Glutamatergic neuron (in vitro differentiated cells): ENCODE results near the gene ERP27. TPM values are rescaled to one million over a fixed set of nuclear protein-coding genes. Genes with fewer than 3 reads are reported as not detected.

Experiments
- DNase-seq: peaks from one replicate; pipeline ENCODE4 v3.0.0; 2022
- H3K27ac Mint-ChIP-seq: one replicate; pipeline ENCODE4 v1.8.0; 2020; ENCODE audit warnings: mild to moderate bottlenecking, mixed read lengths, inconsistent platforms; ENCODE audit not compliant: unreplicated experiment
- H3K27me3 Mint-ChIP-seq: one replicate; pipeline ENCODE4 v1.8.0; 2020; ENCODE audit warnings: mild to moderate bottlenecking, moderate library complexity, mixed read lengths, inconsistent platforms; ENCODE audit not compliant: unreplicated experiment
- H3K36me3 Mint-ChIP-seq: one replicate; pipeline ENCODE4 v1.8.0; 2020; ENCODE audit warnings: mild to moderate bottlenecking, mixed read lengths, inconsistent platforms; ENCODE audit not compliant: unreplicated experiment
- H3K4me1 Mint-ChIP-seq: one replicate; pipeline ENCODE4 v1.8.0; 2020; ENCODE audit warnings: mild to moderate bottlenecking, low read depth, mixed read lengths, inconsistent platforms; ENCODE audit not compliant: unreplicated experiment
- H3K4me3 Mint-ChIP-seq: one replicate; pipeline ENCODE4 v1.8.0; 2020; ENCODE audit warnings: mild to moderate bottlenecking, mixed read lengths, inconsistent platforms; ENCODE audit not compliant: unreplicated experiment
- H3K9me3 Mint-ChIP-seq: one replicate; pipeline ENCODE4 v1.8.0; 2020; ENCODE audit warnings: mild to moderate bottlenecking, moderate library complexity, mixed read lengths, inconsistent platforms; ENCODE audit not compliant: unreplicated experiment
- total RNA-seq: library from RNA; stranded (reverse); fragmentation: NEBNext Ultra II Directional; extraction: Animal tissue kit (Norgen Biotek cat#: 25700); gene quantifications from one replicate; pipeline ENCODE4 v1.2.1, GENCODE V29; 2021; ENCODE audit not compliant: unreplicated experiment
- TF ChIP-seq, protein P1 (sequence below): fragments of 200-600 bp; sonication (generic); IDR thresholded peaks from one replicate; pipeline ENCODE4 v1.5.0; 2021; ENCODE audit not compliant: partially characterized antibody, unreplicated experiment

The ERP27 gene
- total RNA-seq, 1 donor from 2014 or later, result not detected

- H3K9me3 Mint-ChIP-seq, result no peaks in the 10 kb centered on the region
- TF ChIP-seq, protein P1, sequence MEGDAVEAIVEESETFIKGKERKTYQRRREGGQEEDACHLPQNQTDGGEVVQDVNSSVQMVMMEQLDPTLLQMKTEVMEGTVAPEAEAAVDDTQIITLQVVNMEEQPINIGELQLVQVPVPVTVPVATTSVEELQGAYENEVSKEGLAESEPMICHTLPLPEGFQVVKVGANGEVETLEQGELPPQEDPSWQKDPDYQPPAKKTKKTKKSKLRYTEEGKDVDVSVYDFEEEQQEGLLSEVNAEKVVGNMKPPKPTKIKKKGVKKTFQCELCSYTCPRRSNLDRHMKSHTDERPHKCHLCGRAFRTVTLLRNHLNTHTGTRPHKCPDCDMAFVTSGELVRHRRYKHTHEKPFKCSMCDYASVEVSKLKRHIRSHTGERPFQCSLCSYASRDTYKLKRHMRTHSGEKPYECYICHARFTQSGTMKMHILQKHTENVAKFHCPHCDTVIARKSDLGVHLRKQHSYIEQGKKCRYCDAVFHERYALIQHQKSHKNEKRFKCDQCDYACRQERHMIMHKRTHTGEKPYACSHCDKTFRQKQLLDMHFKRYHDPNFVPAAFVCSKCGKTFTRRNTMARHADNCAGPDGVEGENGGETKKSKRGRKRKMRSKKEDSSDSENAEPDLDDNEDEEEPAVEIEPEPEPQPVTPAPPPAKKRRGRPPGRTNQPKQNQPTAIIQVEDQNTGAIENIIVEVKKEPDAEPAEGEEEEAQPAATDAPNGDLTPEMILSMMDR, result no peak
- no peaks in the 10 kb centered on the region for H3K36me3 Mint-ChIP-seq
- no peak for DNase-seq
- H3K27me3 Mint-ChIP-seq, result no peaks in the 10 kb centered on the region
- H3K4me1 Mint-ChIP-seq, result no peaks in the 10 kb centered on the region
- no peak overlapping the region for H3K27ac Mint-ChIP-seq
- no peak overlapping the region for H3K4me3 Mint-ChIP-seq
These were observed 17.9 kb upstream of the ERP27 start for GRCh38 chr12:14956024-14956891.

GRCh38 chr12:14954269-14954668 lies 15.9 kb upstream of the ERP27 start:
- Mint-ChIP-seq H3K27me3 (no peaks in the 10 kb centered on the region), H3K27ac (no peak overlapping the region), H3K9me3 (no peaks in the 10 kb centered on the region), H3K36me3 (no peaks in the 10 kb centered on the region), H3K4me3 (no peak overlapping the region), H3K4me1 (no peaks in the 10 kb centered on the region)
- DNase-seq, result no peak
- TF ChIP-seq, protein P1, result no peak

DNA sequence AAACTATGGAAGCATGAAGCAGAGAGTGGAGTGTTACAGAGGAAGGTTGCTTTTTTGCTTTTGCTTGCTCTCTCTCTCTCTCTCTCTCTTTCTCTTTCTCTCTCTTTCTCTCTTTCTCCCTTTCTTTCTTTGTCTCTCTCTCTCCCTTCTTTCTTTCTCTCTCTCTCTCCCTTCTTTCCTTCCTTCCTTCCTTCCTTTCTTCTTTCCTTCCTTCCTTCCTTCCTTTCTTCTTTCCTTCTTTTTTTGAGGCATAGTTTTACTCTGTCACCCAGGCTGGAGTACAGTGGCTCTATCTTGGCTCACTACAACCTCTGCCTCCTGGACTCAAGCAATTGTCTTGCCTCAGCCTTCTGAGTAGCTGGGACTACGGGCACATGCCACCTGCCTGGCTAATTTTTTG lies 15.4 kb upstream of the ERP27 start:
- H3K36me3 Mint-ChIP-seq, result no peaks in the 10 kb centered on the region
- no peak for DNase-seq
- no peaks in the 10 kb centered on the region for H3K27me3 Mint-ChIP-seq
- H3K9me3 Mint-ChIP-seq, result no peaks in the 10 kb centered on the region
- TF ChIP-seq, protein P1, result no peak
- H3K4me3 Mint-ChIP-seq, result no peak overlapping the region
- no peaks in the 10 kb centered on the region for H3K4me1 Mint-ChIP-seq
- H3K27ac Mint-ChIP-seq, result no peak overlapping the region

DNA sequence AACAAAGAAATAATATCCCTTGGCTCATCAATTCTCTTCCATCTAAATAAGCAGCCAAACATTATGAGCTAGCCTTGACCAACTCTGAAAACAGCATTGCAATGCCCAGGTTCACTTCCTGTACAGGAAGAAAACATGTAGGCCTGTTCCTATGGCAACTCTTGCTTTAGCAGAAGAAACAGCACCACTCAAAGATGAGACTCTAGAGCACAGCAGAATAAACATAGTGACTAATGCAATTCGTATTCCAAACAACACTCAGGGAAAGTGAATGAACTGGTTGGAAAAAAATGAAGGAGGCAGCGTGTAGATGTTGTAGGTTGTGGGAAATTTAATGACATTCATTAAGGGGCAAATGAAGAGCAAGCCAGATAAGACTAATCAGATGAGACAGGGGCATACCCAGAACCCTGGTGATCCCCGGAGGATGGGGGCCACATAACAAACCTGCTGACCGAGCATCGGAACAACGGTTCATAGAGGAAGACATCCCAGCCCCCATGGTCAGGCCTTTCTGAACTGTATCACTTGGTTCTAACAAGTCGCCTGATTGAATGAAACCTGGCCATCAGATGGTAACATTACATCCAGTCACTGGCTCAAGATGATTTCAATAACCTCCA lies 14.1 kb upstream of the ERP27 start:
- Mint-ChIP-seq H3K4me3 (no peak overlapping the region), H3K27ac (no peak overlapping the region), H3K27me3 (no peaks in the 10 kb centered on the region)

More for the DNA sequence above, 14.1 kb upstream of the ERP27 start:
- Mint-ChIP-seq H3K4me1 (no peaks in the 10 kb centered on the region), H3K36me3 (no peaks in the 10 kb centered on the region), H3K9me3 (no peaks in the 10 kb centered on the region)
- TF ChIP-seq, protein P1, result no peak
- no peak for DNase-seq
